IMR-90 (cell line): Measurements from ENCODE around the gene KIAA0408. TPM values are rescaled to one million over a fixed set of nuclear protein-coding genes. Genes with fewer than 3 reads are reported as not detected.

Source experiments
- ATAC-seq: fragments of 200-7000 bp; cut with Tn5 transposase; 2 replicates; pipeline ENCODE4 v1.9.1; 2020; ENCODE audit warnings: low read depth, mild to moderate bottlenecking, moderate library complexity
- BruUV-seq: library from RNA; stranded (reverse); fragments of 400-500 nt; replicated peaks from 2 replicates; lab custom pipeline; 2021; lab: Mats Ljungman, UMichigan
- CTCF ChIA-PET: fragments of 300-600 bp; formaldehyde crosslinking; extraction: SDS; loops from one replicate; lab custom pipeline; 2021; ENCODE audit warnings: antibody characterized with exemption; lab: Yijun Ruan, JAX
- POLR2A ChIA-PET: fragments of 300-600 bp; sonication (Branson Sonifier 250); formaldehyde crosslinking; loops from one replicate; lab custom pipeline; 2022; ENCODE audit warnings: antibody characterized with exemption; ENCODE audit not compliant: unreplicated experiment; lab: Charles Lee
- DNase-seq: peaks from one replicate; pipeline ENCODE4 v3.0.0; 2013
- H2AFZ ChIP-seq: replicated peaks from 2 replicates; pipeline ENCODE3; 2013; ENCODE audit warnings: low read length, mild to moderate bottlenecking; ENCODE audit not compliant: poor library complexity
- H2AK5ac ChIP-seq: 2 replicates; pipeline ENCODE4 v1.6.1; 2013; ENCODE audit warnings: low read depth, low read length, inconsistent platforms
- H2AK9ac ChIP-seq: replicated peaks from 2 replicates; pipeline ENCODE3; 2013; ENCODE audit warnings: mild to moderate bottlenecking, low read depth, low read length, moderate library complexity; ENCODE audit not compliant: poor library complexity
- H2BK120ac ChIP-seq: 2 replicates; pipeline ENCODE4 v1.6.1; 2013; ENCODE audit warnings: low read depth, low read length, inconsistent platforms
- H2BK15ac ChIP-seq: 3 replicates; pipeline ENCODE4 v1.6.1; 2013; ENCODE audit warnings: low read depth, low read length, inconsistent platforms
- H2BK20ac ChIP-seq: 2 replicates; pipeline ENCODE4 v1.6.1; 2013; ENCODE audit warnings: low read depth, mild to moderate bottlenecking, inconsistent platforms, low read length, moderate library complexity
- H2BK5ac ChIP-seq: 2 replicates; pipeline ENCODE4 v1.6.1; 2013; ENCODE audit warnings: mild to moderate bottlenecking, low read depth, low read length, inconsistent platforms; ENCODE audit not compliant: poor library complexity, severe bottlenecking
- H3K14ac ChIP-seq: replicated peaks from 2 replicates; pipeline ENCODE4 v1.6.1; 2013; ENCODE audit warnings: low read depth, low read length, inconsistent platforms
- H3K18ac ChIP-seq: 2 replicates; pipeline ENCODE4 v1.6.1; 2013; ENCODE audit warnings: low read depth, low read length, control low read depth
- H3K23ac ChIP-seq: 2 replicates; pipeline ENCODE4 v1.6.1; 2013; ENCODE audit warnings: low read depth, low read length, inconsistent platforms
- H3K27ac ChIP-seq: 2 replicates; pipeline ENCODE4 v1.5.1; 2013; ENCODE audit warnings: mild to moderate bottlenecking, control low read depth, low read length; ENCODE audit not compliant: insufficient read depth
- H3K27me3 ChIP-seq: 2 replicates; pipeline ENCODE4 v1.6.1; 2013; ENCODE audit warnings: low read length; ENCODE audit not compliant: control insufficient read depth, insufficient read depth
- H3K36me3 ChIP-seq: 2 replicates; pipeline ENCODE4 v1.6.1; 2013; ENCODE audit warnings: low read length, mixed read lengths; ENCODE audit not compliant: control insufficient read depth, insufficient read depth
- H3K4ac ChIP-seq: 2 replicates; pipeline ENCODE4 v1.6.1; 2013; ENCODE audit warnings: low read depth, low read length, inconsistent platforms
- H3K4me1 ChIP-seq: 2 replicates; pipeline ENCODE4 v1.6.1; 2013; ENCODE audit warnings: low read length, mixed read lengths; ENCODE audit not compliant: control insufficient read depth, insufficient read depth
- H3K4me2 ChIP-seq: 2 replicates; pipeline ENCODE4 v1.6.1; 2013; ENCODE audit warnings: low read depth, mild to moderate bottlenecking, control low read depth, low read length, moderate library complexity
- H3K4me3 ChIP-seq: 2 replicates; pipeline ENCODE4 v1.5.1; 2013; ENCODE audit warnings: low read depth, mild to moderate bottlenecking, control low read depth, low read length, moderate library complexity; ENCODE audit not compliant: insufficient read depth
- H3K56ac ChIP-seq: 2 replicates; pipeline ENCODE4 v1.6.1; 2013; ENCODE audit warnings: low read length, inconsistent platforms; ENCODE audit not compliant: insufficient read depth; ENCODE audit errors: extremely low read depth
- H3K79me1 ChIP-seq, 2 experiments: 2 replicates each; pipeline ENCODE4 v1.6.1; 2013; ENCODE audit warnings: low read length in 2 of 2, inconsistent platforms in 1 of 2, low read depth in 1 of 2
- H3K9ac ChIP-seq: 2 replicates; pipeline ENCODE4 v1.6.1; 2013; ENCODE audit warnings: low read depth, low read length, control low read depth
- H3K9me1 ChIP-seq: 2 replicates; pipeline ENCODE4 v1.6.1; 2013; ENCODE audit warnings: low read length, inconsistent platforms; ENCODE audit not compliant: insufficient read depth
- H3K9me3 ChIP-seq: 2 replicates; pipeline ENCODE4 v1.6.1; 2013; ENCODE audit warnings: low read length; ENCODE audit not compliant: control insufficient read depth, insufficient read depth
- H4K20me1 ChIP-seq: 2 replicates; pipeline ENCODE4 v1.6.1; 2013; ENCODE audit warnings: low read length, inconsistent platforms; ENCODE audit not compliant: insufficient read depth
- H4K5ac ChIP-seq: 2 replicates; pipeline ENCODE4 v1.6.1; 2013; ENCODE audit warnings: mild to moderate bottlenecking, low read depth, low read length, control low read depth
- H4K8ac ChIP-seq, 2 experiments: 2 replicates each; pipeline ENCODE4 v1.6.1; 2013; ENCODE audit warnings: low read depth in 2 of 2, low read length in 2 of 2, control low read depth in 1 of 2, inconsistent platforms in 1 of 2
- H4K91ac ChIP-seq: 2 replicates; pipeline ENCODE4 v1.6.1; 2013; ENCODE audit warnings: low read depth, low read length, inconsistent platforms; ENCODE audit not compliant: insufficient read depth
- BHLHE40 ChIP-seq: fragments of 150-350 bp; IDR thresholded peaks from 2 replicates; pipeline ENCODE4 v1.6.1; 2016; ENCODE audit warnings: mild to moderate bottlenecking, low read depth, low read length
- CEBPB ChIP-seq: IDR thresholded peaks from 2 replicates; pipeline ENCODE4 v1.6.1; 2012; ENCODE audit warnings: low read depth, low read length, improper control_type of control experiment
- CHD1 ChIP-seq: IDR thresholded peaks from 2 replicates; pipeline ENCODE4 v1.6.1; 2012; ENCODE audit warnings: low read depth, low read length, improper control_type of control experiment
- CTCF ChIP-seq: conservative IDR thresholded peaks from 2 replicates; pipeline ENCODE4 v1.5.1; 2012; ENCODE audit warnings: mild to moderate bottlenecking, low read depth, low read length, improper control_type of control experiment
- ELK1 ChIP-seq: fragments of 150-350 bp; IDR thresholded peaks from 2 replicates; pipeline ENCODE4 v1.6.1; 2016; ENCODE audit warnings: low read depth, mild to moderate bottlenecking, low read length, moderate library complexity, borderline replicate concordance
- FOS ChIP-seq: fragments of 150-350 bp; IDR thresholded peaks from 2 replicates; pipeline ENCODE4 v1.6.1; 2016; ENCODE audit warnings: low read depth, low read length
- MAFK ChIP-seq: IDR thresholded peaks from 2 replicates; pipeline ENCODE4 v1.6.1; 2012; ENCODE audit warnings: low read depth, low read length, improper control_type of control experiment
- MAZ ChIP-seq: IDR thresholded peaks from 2 replicates; pipeline ENCODE4 v1.6.1; 2012; ENCODE audit warnings: low read depth, mild to moderate bottlenecking, low read length, improper control_type of control experiment, moderate library complexity, borderline replicate concordance
- MXI1 ChIP-seq: IDR thresholded peaks from 2 replicates; pipeline ENCODE4 v1.6.1; 2012; ENCODE audit warnings: low read depth, mild to moderate bottlenecking, low read length, moderate library complexity, borderline replicate concordance
- NFE2L2 ChIP-seq: fragments of 150-350 bp; IDR thresholded peaks from 2 replicates; pipeline ENCODE4 v1.6.1; 2016; ENCODE audit warnings: low read depth, mild to moderate bottlenecking, low read length
- POLR2A ChIP-seq: IDR thresholded peaks from 2 replicates; pipeline ENCODE4 v1.6.1; 2012; ENCODE audit warnings: mild to moderate bottlenecking, low read depth, low read length
- RAD21 ChIP-seq: IDR thresholded peaks from 2 replicates; pipeline ENCODE4 v1.6.1; 2012; ENCODE audit warnings: low read length, improper control_type of control experiment
- RCOR1 ChIP-seq: IDR thresholded peaks from 2 replicates; pipeline ENCODE4 v1.6.1; 2012; ENCODE audit warnings: mild to moderate bottlenecking, low read length, improper control_type of control experiment; ENCODE audit not compliant: insufficient replicate concordance
- RFX5 ChIP-seq: IDR thresholded peaks from 2 replicates; pipeline ENCODE4 v1.8.0; 2012; ENCODE audit warnings: low read depth, mild to moderate bottlenecking, low read length, moderate library complexity
- SMC3 ChIP-seq: fragments of 150-350 bp; IDR thresholded peaks from 2 replicates; pipeline ENCODE4 v1.6.1; 2016; ENCODE audit warnings: low read depth, mild to moderate bottlenecking, antibody characterized with exemption, low read length, moderate library complexity
- USF2 ChIP-seq: fragments of 150-350 bp; IDR thresholded peaks from 2 replicates; pipeline ENCODE4 v1.6.1; 2017; ENCODE audit warnings: mild to moderate bottlenecking, antibody characterized with exemption, low read length, low read depth
- WGBS, 2 experiments: methylation state at CpG; one replicate each; pipeline versions ENCODE4 v1.1.5 to v1.1.7; 2013; ENCODE audit warnings: missing lambda C conversion rate in 2 of 2; ENCODE audit not compliant: insufficient read length in 1 of 2; ENCODE audit errors: extremely low coverage in 2 of 2; 5-methylcytosine and 5-hydroxymethylcytosine counted together
- dilution Hi-C: fragments of 300-500 bp; cut with HindIII; formaldehyde crosslinking; loops from one replicate; pipeline ENCODE4 v1.14.3; 2018; ENCODE audit warnings: low sequenced_read_pairs; ENCODE audit not compliant: unreplicated experiment
- in situ Hi-C: fragments of 300-500 bp; cut with MboI; formaldehyde crosslinking; loops from 3 replicates; pipeline ENCODE4 v1.14.3; 2019; ENCODE audit warnings: low sequenced_read_pairs, inconsistent platforms, mixed read lengths
- intact Hi-C: fragments of 100-400 bp; cut with micrococcal nuclease; formaldehyde crosslinking; loops from 2 replicates; pipeline ENCODE4 v1.10.0; 2022
- polyA plus RNA-seq, 3 experiments: library from polyadenylated mRNA; depleted of rRNA; stranded (reverse); fragments of >200 nt; gene quantifications; 2 replicates each; pipeline ENCODE4 v1.2.3, GENCODE V29; 2012; ENCODE audit warnings: low replicate concordance in 1 of 3
- total RNA-seq: library from RNA; depleted of rRNA; stranded (reverse); fragments of >200 nt; gene quantifications from 2 replicates; pipeline ENCODE4 v1.2.3, GENCODE V29; 2012

Gene KIAA0408
- total and polyA plus RNA-seq, 2 of the 4 experiments (the other 2 are of a cell fraction), result 0.90 to 2.9 TPM

- ChIA-PET CTCF (interaction anchor here (1.1 kb wide), 1 partner anchor 37 kb away, joined by 3 read pairs; no protein-coding TSS in a partner anchor), POLR2A (no interaction called here)
- H2AFZ ChIP-seq, result no peak overlapping the region
Observed at GRCh38 chr6:127423921-127424320, 35.3 kb downstream of the KIAA0408 start.

More at GRCh38 chr6:127423921-127424320, 35.3 kb downstream of the KIAA0408 start:
- WGBS, 2 experiments, result no CpG with 5 or more reads among the region's 2 CpGs
- no peak overlapping the region for H2BK20ac ChIP-seq
- in situ Hi-C loops, result no loop called here
- H4K5ac ChIP-seq, result no peak overlapping the region
- no peak overlapping the region for H2AK5ac ChIP-seq
- no peak overlapping the region for H3K4ac ChIP-seq
- H3K36me3 ChIP-seq, result no peaks in the 10 kb centered on the region
- H3K23ac ChIP-seq, result no peak overlapping the region
- H3K9me1 ChIP-seq, result no peaks in the 10 kb centered on the region; the same call in 1 of the 2 replicates
- no peak overlapping the region for H2BK5ac ChIP-seq
- H3K4me2 ChIP-seq, result no peak overlapping the region
- no peak for TF ChIP-seq USF2
- no peak for TF ChIP-seq NFE2L2
- no peak for TF ChIP-seq MAFK
- TF ChIP-seq CHD1, result no peak
- no peak for TF ChIP-seq FOS
- no peak for TF ChIP-seq BHLHE40
- TF ChIP-seq RFX5, result no peak
- no peak for TF ChIP-seq SMC3
- TF ChIP-seq CEBPB, result no peak
- no peak for TF ChIP-seq MXI1
- TF ChIP-seq MAZ, result no peak
- TF ChIP-seq RAD21, result no peak
- TF ChIP-seq POLR2A, result no peak
- TF ChIP-seq RCOR1, result no peak
- no peak for TF ChIP-seq CTCF
- TF ChIP-seq ELK1, result no peak
- H3K27me3 ChIP-seq, result no peaks in the 10 kb centered on the region
- H2BK120ac ChIP-seq, result no peak overlapping the region
- no peak overlapping the region for H3K56ac ChIP-seq
- H3K4me3 ChIP-seq, result no peak overlapping the region
- no peaks in the 10 kb centered on the region; a peak in 1 of 4 replicates for H3K79me1 ChIP-seq
- dilution Hi-C loops, result no loop called here
- peaks cover 3% of the 10 kb centered on the region; the same call in 1 of the 2 replicates for H3K4me1 ChIP-seq
- H3K14ac ChIP-seq, result no peak overlapping the region
- H4K8ac ChIP-seq, result no peak overlapping the region
- no peak overlapping the region for H4K91ac ChIP-seq
- H3K9me3 ChIP-seq, result no peaks in the 10 kb centered on the region
- ATAC-seq, result no peak
- H3K27ac ChIP-seq, result no peak overlapping the region
- no peak overlapping the region for H3K18ac ChIP-seq
- DNase-seq, result no peak
- H2AK9ac ChIP-seq, result no peak overlapping the region
- H4K20me1 ChIP-seq, result no peaks in the 10 kb centered on the region
- intact Hi-C loops, result no loop called here
- no TSS peak for BruUV-seq
- H3K9ac ChIP-seq, result no peak overlapping the region
- H2BK15ac ChIP-seq, result no peak overlapping the region
